ENCODE measurements around the gene ATP11A. TPM values are rescaled to one million over a fixed set of nuclear protein-coding genes. Genes with fewer than 3 reads are reported as not detected.

Gene ATP11A
- total RNA-seq, 1 donor from 2014 or later = 377 TPM

DNA sequence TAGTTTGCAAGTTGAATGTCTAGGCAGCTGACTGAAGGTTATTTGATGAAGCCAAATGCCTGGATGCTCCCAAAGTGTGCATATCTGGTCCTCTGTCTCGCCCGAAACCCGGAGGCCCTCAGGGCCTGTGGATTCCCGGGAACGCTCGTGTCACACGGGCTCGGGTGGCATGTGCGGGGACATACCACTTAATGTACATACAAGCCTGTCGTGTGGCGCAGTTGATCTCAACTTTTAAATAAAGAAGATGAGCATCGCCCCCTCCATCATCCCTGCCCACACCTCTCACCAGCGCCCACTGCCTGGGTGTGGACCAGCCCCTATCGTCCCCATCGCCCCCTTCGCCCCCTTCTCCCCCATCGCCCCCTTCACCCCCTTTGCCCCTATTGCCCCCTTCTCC, 33.9 kb downstream of the ATP11A start:
- intact Hi-C loops (cut with DNase I) = no loop called here
- Histone ChIP-seq H3K27me3 (no peaks in the 10 kb centered on the region), H3K9me3 (no peaks in the 10 kb centered on the region), H3K36me3 (no peaks in the 10 kb centered on the region), H3K4me1 (peaks cover 71% of the 10 kb centered on the region), H3K27ac (peak overlapping the region; percentile 63), H3K4me3 (no peak overlapping the region)
- no peak for ATAC-seq
- peak; percentile 61 for DNase-seq
- TF ChIP-seq, protein P1, sequence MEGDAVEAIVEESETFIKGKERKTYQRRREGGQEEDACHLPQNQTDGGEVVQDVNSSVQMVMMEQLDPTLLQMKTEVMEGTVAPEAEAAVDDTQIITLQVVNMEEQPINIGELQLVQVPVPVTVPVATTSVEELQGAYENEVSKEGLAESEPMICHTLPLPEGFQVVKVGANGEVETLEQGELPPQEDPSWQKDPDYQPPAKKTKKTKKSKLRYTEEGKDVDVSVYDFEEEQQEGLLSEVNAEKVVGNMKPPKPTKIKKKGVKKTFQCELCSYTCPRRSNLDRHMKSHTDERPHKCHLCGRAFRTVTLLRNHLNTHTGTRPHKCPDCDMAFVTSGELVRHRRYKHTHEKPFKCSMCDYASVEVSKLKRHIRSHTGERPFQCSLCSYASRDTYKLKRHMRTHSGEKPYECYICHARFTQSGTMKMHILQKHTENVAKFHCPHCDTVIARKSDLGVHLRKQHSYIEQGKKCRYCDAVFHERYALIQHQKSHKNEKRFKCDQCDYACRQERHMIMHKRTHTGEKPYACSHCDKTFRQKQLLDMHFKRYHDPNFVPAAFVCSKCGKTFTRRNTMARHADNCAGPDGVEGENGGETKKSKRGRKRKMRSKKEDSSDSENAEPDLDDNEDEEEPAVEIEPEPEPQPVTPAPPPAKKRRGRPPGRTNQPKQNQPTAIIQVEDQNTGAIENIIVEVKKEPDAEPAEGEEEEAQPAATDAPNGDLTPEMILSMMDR (IDR thresholded peaks at IDR 0.05) = no peak

DNA sequence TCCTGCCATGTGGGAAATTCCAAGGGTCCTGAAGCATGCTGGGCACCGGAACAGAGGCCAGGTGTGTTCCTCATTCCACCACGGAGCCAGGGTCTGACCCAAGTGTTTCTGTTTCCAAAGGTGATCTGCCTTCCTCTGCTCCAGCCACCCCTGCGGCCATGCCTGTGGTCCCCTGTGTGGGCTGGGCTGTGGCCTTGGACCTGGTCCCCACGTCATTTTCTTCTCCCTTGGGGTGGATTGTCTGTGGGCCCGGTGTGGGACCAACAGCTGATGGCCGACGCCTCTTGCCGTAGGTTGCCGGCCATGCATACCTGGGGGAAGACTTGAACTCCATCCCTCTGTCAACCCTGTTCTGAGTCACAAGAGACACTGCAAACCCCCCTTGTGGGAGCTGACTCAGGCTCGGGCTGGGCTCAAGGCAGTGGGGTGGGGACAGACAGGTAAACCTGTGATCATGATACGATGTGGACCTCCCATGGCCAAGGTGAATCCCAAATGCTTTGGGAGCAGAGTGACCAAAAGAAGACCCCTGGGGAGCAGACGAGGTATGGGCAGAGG, 35.0 kb downstream of the ATP11A start:
- Histone ChIP-seq H3K9me3 (no peaks in the 10 kb centered on the region), H3K36me3 (no peaks in the 10 kb centered on the region), H3K4me1 (peaks cover 71% of the 10 kb centered on the region), H3K27ac (no peak overlapping the region), H3K4me3 (no peak overlapping the region), H3K27me3 (no peaks in the 10 kb centered on the region)
- ATAC-seq = no peak
- TF ChIP-seq, protein P1 (IDR thresholded peaks at IDR 0.05) = no peak
- DNase-seq = peak; percentile 59
- intact Hi-C loops (cut with DNase I) = no loop called here

DNA sequence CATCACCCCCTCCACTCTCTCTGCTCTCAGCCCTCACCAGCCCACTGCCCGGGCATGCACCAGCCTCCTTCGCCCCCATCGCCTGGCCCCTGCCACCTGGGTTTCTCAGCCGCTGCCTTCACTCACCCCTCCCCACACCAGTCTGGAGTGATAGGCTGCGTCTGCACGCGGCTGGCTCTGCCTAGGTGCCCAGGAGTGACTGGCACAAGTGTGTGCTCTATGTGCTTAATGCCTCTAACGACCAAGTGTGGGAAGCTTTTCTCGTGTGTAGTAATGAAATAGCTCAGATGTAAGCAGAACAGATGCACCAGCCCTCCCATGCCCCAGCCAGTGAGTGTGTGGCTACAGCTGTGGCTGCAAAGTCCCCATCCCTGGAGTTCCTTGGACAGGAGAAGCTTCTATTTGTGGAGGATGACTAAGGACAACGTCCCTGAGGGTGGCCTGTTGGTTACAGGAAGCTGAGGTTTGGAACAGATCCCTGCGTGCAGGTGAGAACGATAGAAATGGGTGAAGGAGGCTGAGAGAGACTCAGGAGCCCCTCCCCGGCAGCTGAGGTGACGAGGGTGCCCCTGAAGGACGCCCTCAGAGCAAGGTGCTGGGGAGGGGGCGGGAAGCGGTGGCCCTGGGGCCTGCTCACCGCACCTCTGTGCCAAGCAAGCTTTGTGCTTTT, 35.6 kb downstream of the ATP11A start:
- Histone ChIP-seq H3K9me3 (no peaks in the 10 kb centered on the region), H3K4me3 (no peak overlapping the region), H3K4me1 (peaks cover 68% of the 10 kb centered on the region), H3K36me3 (no peaks in the 10 kb centered on the region), H3K27ac (peak overlapping the region; percentile 11), H3K27me3 (no peaks in the 10 kb centered on the region)
- DNase-seq = peak; percentile 66
- ATAC-seq = peak; percentile 41
- intact Hi-C loops (cut with DNase I) = no loop called here
- TF ChIP-seq, protein P1 (IDR thresholded peaks at IDR 0.05) = no peak

DNA sequence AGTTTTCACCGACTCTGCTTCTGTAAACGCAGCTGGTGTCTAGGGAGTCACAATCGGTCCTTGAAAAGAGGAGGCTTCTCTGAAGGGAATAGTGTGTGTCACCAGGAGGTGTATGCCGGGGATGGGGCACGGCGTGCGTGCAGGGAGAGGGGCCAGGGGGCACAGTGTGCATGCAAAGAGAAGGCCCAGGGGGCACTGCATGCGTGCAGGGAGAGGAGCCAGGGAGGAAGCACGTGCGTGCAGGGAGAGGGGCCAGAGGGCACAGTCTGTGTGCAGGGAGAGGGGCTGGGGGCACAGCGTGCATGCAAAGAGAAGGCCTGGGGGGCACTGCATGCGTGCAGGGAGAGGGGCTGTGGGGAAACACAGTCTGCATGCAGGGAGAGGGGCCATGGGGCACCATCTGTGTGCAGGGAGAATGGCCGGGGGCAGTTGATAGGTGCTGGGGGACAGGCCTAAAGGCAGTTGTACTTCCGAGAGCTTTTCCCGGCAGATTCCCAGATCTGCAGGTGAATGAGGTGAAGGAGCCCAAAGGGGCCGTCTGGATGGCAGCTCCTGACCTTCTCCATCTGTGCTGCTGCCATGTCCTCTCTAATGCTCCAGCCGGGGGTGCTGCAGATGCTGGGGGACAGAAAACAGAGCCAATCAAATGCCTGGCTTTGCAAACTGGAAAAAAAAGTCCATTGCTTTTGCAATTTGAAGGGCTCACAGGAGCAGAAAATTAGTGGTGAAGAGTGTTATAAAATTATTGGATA, 36.4 kb downstream of the ATP11A start:
- ATAC-seq (no peak), DNase-seq (peak; percentile 58)
- Histone ChIP-seq H3K36me3 (no peaks in the 10 kb centered on the region), H3K9me3 (no peaks in the 10 kb centered on the region), H3K4me1 (peaks cover 61% of the 10 kb centered on the region), H3K27me3 (no peaks in the 10 kb centered on the region), H3K4me3 (no peak overlapping the region), H3K27ac (peak overlapping the region; percentile 11)
- TF ChIP-seq, protein P1 (IDR thresholded peaks at IDR 0.05) = no peak
- intact Hi-C loops (cut with DNase I) = no loop called here

DNA sequence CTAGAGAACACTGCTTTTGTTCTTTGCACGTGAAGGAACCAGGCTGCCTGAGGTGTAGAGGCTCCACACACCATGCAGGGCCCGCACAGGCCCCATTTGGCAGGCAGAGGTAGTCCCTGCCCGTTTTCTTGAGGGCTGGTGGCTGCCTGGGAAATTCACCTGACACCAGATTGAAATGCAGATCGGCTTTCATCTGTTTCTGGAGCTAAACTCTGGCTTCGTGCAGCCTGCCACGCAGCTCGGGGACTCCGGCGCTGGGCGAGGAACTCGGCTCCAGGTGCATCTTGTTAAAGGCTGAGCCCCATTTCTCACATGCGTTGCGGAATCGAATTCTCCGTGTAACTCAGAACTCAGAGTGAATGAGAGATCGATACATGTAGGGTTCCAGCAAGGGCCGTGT, 37.7 kb downstream of the ATP11A start:
- no peaks in the 10 kb centered on the region for H3K27me3 ChIP-seq
- intact Hi-C loops (cut with DNase I) = no loop called here
- TF ChIP-seq, protein P1 (IDR thresholded peaks at IDR 0.05) = no peak
- DNase-seq = peak; percentile 57
- H3K4me3 ChIP-seq = no peak overlapping the region
- no peaks in the 10 kb centered on the region for H3K36me3 ChIP-seq
- peaks cover 47% of the 10 kb centered on the region for H3K4me1 ChIP-seq
- no peaks in the 10 kb centered on the region for H3K9me3 ChIP-seq
- no peak for ATAC-seq
- H3K27ac ChIP-seq = no peak overlapping the region

Data from upper lobe of right lung (tissue), 1 donor.